Neural cell (in vitro differentiated cells): ENCODE measurements around the gene SH3BP5. TPM values are rescaled to one million over a fixed set of nuclear protein-coding genes. Genes with fewer than 3 reads are reported as not detected.

Experiments
- H2AFZ ChIP-seq: fragments of 200-600, 300-800 bp; sonication (generic), shearing (Covaris generic); 2 replicates; pipeline ENCODE4 v1.6.0; 2014; ENCODE audit warnings: low read depth, mild to moderate bottlenecking, antibody characterized with exemption, low read length, moderate library complexity
- H3F3A ChIP-seq: fragments of 200-600 bp; shearing (Covaris generic); 2 replicates; pipeline ENCODE4 v1.6.1; 2016; ENCODE audit warnings: mild to moderate bottlenecking, moderate library complexity, mixed read lengths, antibody characterized with exemption, low read length; ENCODE audit not compliant: insufficient read depth, poor library complexity, severe bottlenecking
- H3K27ac ChIP-seq: fragments of 200-600, 300-800 bp; sonication (generic), shearing (Covaris generic); 2 replicates; pipeline ENCODE4 v1.5.1; 2014; ENCODE audit warnings: mild to moderate bottlenecking, low read length, moderate library complexity
- H3K27me3 ChIP-seq: fragments of 300-800, 200-600 bp; sonication (generic), shearing (Covaris generic); 2 replicates; pipeline ENCODE4 v1.6.0; 2014; ENCODE audit warnings: mild to moderate bottlenecking, low read depth, low read length, moderate library complexity; ENCODE audit not compliant: insufficient read depth
- H3K36me3 ChIP-seq: fragments of 300-800, 200-600 bp; sonication (generic), shearing (Covaris generic); 2 replicates; pipeline ENCODE4 v1.5.1; 2014; ENCODE audit warnings: mild to moderate bottlenecking, antibody characterized with exemption, low read length, moderate library complexity; ENCODE audit not compliant: insufficient read depth
- H3K4me2 ChIP-seq: fragments of 300-800, 200-600 bp; sonication (generic), shearing (Covaris generic); 2 replicates; pipeline ENCODE4 v1.6.0; 2014; ENCODE audit warnings: mild to moderate bottlenecking, low read length
- H3K4me3 ChIP-seq: fragments of 300-800, 200-600 bp; sonication (generic), shearing (Covaris generic); 2 replicates; pipeline ENCODE4 v1.5.1; 2014; ENCODE audit warnings: mild to moderate bottlenecking, low read length, moderate library complexity
- H3K79me2 ChIP-seq: fragments of 200-600 bp; shearing (Covaris generic); replicated peaks from 2 replicates; pipeline ENCODE4 v1.6.0; 2014; ENCODE audit warnings: mild to moderate bottlenecking, low read length, moderate library complexity; ENCODE audit not compliant: insufficient read depth
- H3K9ac ChIP-seq: fragments of 300-800, 200-600 bp; sonication (generic), shearing (Covaris generic); 2 replicates; pipeline ENCODE4 v1.6.1; 2016; ENCODE audit warnings: mild to moderate bottlenecking, low read length, mixed read lengths
- H3K9me2 ChIP-seq: fragments of 200-600 bp; shearing (Covaris generic); 2 replicates; pipeline ENCODE4 v1.6.1; 2016; ENCODE audit warnings: mild to moderate bottlenecking, low read length, mixed read lengths; ENCODE audit not compliant: insufficient read depth
- H3K9me3 ChIP-seq: fragments of 200-600, 300-800 bp; sonication (generic), shearing (Covaris generic); 2 replicates; pipeline ENCODE4 v1.6.1; 2016; ENCODE audit warnings: mild to moderate bottlenecking, mixed run types, low read length, moderate library complexity, mixed read lengths
- H4K20me1 ChIP-seq: fragments of 200-600 bp; shearing (Covaris generic); 2 replicates; pipeline ENCODE4 v1.6.1; 2016; ENCODE audit warnings: mild to moderate bottlenecking, mixed run types; ENCODE audit not compliant: insufficient read depth
- CTCF ChIP-seq: fragments of 450-650 bp; IDR thresholded peaks from 2 replicates; pipeline ENCODE4 v1.5.1; 2014; ENCODE audit warnings: antibody characterized with exemption, mild to moderate bottlenecking, moderate library complexity; ENCODE audit not compliant: poor library complexity, severe bottlenecking
- EP300 ChIP-seq: fragments of 450-650 bp; conservative IDR thresholded peaks from 2 replicates; pipeline ENCODE4 v1.6.1; 2014; ENCODE audit warnings: antibody characterized with exemption, mild to moderate bottlenecking, moderate library complexity; ENCODE audit not compliant: poor library complexity, severe bottlenecking
- EZH2 ChIP-seq: fragments of 200-600, 300-800 bp; shearing (Covaris generic), sonication (generic); IDR thresholded peaks from 2 replicates; pipeline ENCODE4 v1.6.1; 2014; ENCODE audit warnings: antibody characterized with exemption, low read length, borderline replicate concordance, mild to moderate bottlenecking; ENCODE audit not compliant: insufficient read depth, poor library complexity, severe bottlenecking
- MXI1 ChIP-seq: fragments of 450-650 bp; conservative IDR thresholded peaks from 2 replicates; pipeline ENCODE4 v1.6.1; 2014; ENCODE audit warnings: antibody characterized with exemption, mild to moderate bottlenecking; ENCODE audit not compliant: poor library complexity, severe bottlenecking
- POLR2AphosphoS5 ChIP-seq: IDR thresholded peaks from 2 replicates; pipeline ENCODE4 v1.6.1; 2012
- RAD21 ChIP-seq: fragments of 450-650 bp; conservative IDR thresholded peaks from 2 replicates; pipeline ENCODE4 v1.6.1; 2014; ENCODE audit warnings: antibody characterized with exemption, mild to moderate bottlenecking, moderate library complexity
- REST ChIP-seq: IDR thresholded peaks from 2 replicates; pipeline ENCODE4 v1.6.1; 2012; ENCODE audit warnings: borderline replicate concordance
- SMC3 ChIP-seq: fragments of 450-650 bp; conservative IDR thresholded peaks from 2 replicates; pipeline ENCODE4 v1.6.1; 2014; ENCODE audit warnings: antibody characterized with exemption, mild to moderate bottlenecking, moderate library complexity; ENCODE audit not compliant: poor library complexity
- TAF1 ChIP-seq: IDR thresholded peaks from 2 replicates; pipeline ENCODE4 v1.6.1; 2012; ENCODE audit warnings: low read depth
- polyA plus RNA-seq: library from polyadenylated mRNA; depleted of rRNA; stranded (reverse); fragments of >200 nt; gene quantifications from 2 replicates; pipeline ENCODE4 v1.2.3, GENCODE V29; 2014

The SH3BP5 gene
- polyA plus RNA-seq, 1 donor from 2014 or later, result 166 TPM

GRCh38 chr3:15217011-15217671, 115.2 kb downstream of the SH3BP5 start:
- Histone ChIP-seq H3K79me2 (peaks cover 2% of the 10 kb centered on the region), H4K20me1 (no peaks in the 10 kb centered on the region), H3K36me3 (peaks cover 16% of the 10 kb centered on the region), H3K27me3 (no peaks in the 10 kb centered on the region), H3K9me3 (no peaks in the 10 kb centered on the region), H3K4me3 (no peak overlapping the region), H3K9me2 (no peaks in the 10 kb centered on the region), H3K9ac (no peak overlapping the region), H3K4me2 (no peak overlapping the region), H2AFZ (no peak overlapping the region), H3F3A (no peaks in the 10 kb centered on the region), H3K27ac (no peak overlapping the region)
- no peak for TF ChIP-seq RAD21
- no peak for TF ChIP-seq EP300
- no peak for TF ChIP-seq SMC3
- no peak for TF ChIP-seq CTCF
- TF ChIP-seq POLR2AphosphoS5, result no peak
- no peak for TF ChIP-seq TAF1
- no peak for TF ChIP-seq REST
- no peak for TF ChIP-seq EZH2
- no peak for TF ChIP-seq MXI1

GRCh38 chr3:15216501-15216900, 115.9 kb downstream of the SH3BP5 start:
- Histone ChIP-seq H3F3A (no peaks in the 10 kb centered on the region), H3K9ac (no peak overlapping the region), H3K27ac (no peak overlapping the region), H3K9me3 (no peaks in the 10 kb centered on the region), H3K27me3 (no peaks in the 10 kb centered on the region), H3K79me2 (peaks cover 2% of the 10 kb centered on the region), H4K20me1 (no peaks in the 10 kb centered on the region), H3K4me3 (no peak overlapping the region), H3K9me2 (no peaks in the 10 kb centered on the region), H3K36me3 (peaks cover 16% of the 10 kb centered on the region), H2AFZ (no peak overlapping the region), H3K4me2 (no peak overlapping the region)
- TF ChIP-seq TAF1 (no peak), SMC3 (no peak), EZH2 (no peak), EP300 (no peak), CTCF (no peak), RAD21 (no peak), MXI1 (no peak), REST (no peak)
